ENCODE data around the gene OSBPL5.

OSBPL5 gene

DNA sequence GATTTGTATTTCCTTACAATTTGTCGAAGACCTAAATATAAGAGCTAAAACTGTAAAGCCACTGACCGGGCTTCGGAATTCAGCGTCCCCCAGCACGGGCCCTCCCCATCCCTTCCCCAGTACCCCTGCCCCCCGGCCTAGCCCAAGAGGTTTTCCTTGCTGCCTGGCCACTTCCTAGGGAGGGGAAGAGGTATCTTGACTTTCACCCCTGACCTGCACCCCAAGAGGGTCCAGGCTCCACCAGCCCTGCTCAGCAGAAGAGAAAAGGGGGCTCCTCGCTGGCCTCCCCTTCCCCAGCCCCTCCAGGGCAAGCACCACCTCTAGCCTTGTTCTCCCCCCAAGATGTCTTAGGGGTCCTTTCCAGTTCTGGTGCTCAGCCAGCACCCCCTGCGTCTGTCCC is 81.8 kb downstream of the OSBPL5 start:
- TF ChIP-seq TAF1 (IDR thresholded peaks at IDR 0.05; ENCODE audit: borderline replicate concordance, insufficient read depth, low read length) (no peak), REST (IDR thresholded peaks at IDR 0.05; ENCODE audit: insufficient read depth in 1 of 2, low read depth in 2 of 2, low read length in 2 of 2) (no peak), POLR2AphosphoS5 (IDR thresholded peaks at IDR 0.05; ENCODE audit: low read depth, low read length) (no peak), SIN3A (IDR thresholded peaks at IDR 0.05; ENCODE audit: borderline replicate concordance, insufficient read depth, low read length) (no peak), FOXP2 (optimal IDR thresholded peaks at IDR 0.05; ENCODE audit: borderline replicate concordance, extremely low read depth, extremely low read length, insufficient read depth) (no peak)

GRCh38 chr11:3081386-3081751 is 83.7 kb downstream of the OSBPL5 start:
- no peak for TF ChIP-seq SIN3A (IDR thresholded peaks at IDR 0.05; ENCODE audit: borderline replicate concordance, insufficient read depth, low read length)
- TF ChIP-seq REST (IDR thresholded peaks at IDR 0.05; ENCODE audit: insufficient read depth in 1 of 2, low read depth in 2 of 2, low read length in 2 of 2), result no peak

DNA sequence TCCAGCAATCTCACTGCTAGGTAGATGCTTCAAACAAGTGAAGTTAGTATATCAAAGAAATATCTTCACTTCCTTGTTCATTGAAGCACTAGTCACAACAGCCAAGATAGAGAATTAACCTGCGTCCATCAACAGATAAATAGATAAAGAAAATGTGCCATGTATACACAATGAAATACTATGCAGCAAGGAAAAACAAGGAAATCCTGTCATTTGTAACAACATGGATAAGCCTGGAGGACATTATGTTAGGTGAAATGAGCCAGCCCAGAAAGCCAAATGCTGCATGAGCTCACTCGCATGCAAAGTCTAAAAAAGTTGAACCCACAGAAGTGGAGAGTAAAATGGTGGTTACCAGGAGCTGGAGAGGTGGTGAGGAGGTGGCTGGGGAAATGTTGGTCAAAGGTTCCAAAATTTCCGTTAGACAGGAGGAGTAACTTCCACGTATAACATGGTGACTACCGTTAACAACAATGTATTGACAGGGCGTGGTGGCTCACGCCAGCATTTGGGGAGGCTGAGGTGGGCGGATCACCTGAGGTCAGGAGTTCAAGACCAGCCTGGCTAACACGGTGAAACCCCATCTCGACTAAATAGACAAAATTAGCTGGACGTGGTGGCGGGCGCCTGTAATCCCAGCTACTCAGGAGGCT is 84.3 kb downstream of the OSBPL5 start:
- no peak for TF ChIP-seq POLR2AphosphoS5 (IDR thresholded peaks at IDR 0.05; ENCODE audit: low read depth, low read length)
- no peak for TF ChIP-seq FOXP2 (optimal IDR thresholded peaks at IDR 0.05; ENCODE audit: borderline replicate concordance, extremely low read depth, extremely low read length, insufficient read depth)
- no peak for TF ChIP-seq SIN3A (IDR thresholded peaks at IDR 0.05; ENCODE audit: borderline replicate concordance, insufficient read depth, low read length)
- TF ChIP-seq REST (IDR thresholded peaks at IDR 0.05; ENCODE audit: insufficient read depth in 1 of 2, low read depth in 2 of 2, low read length in 2 of 2), result no peak
- TF ChIP-seq TAF1 (IDR thresholded peaks at IDR 0.05; ENCODE audit: borderline replicate concordance, insufficient read depth, low read length), result no peak

DNA sequence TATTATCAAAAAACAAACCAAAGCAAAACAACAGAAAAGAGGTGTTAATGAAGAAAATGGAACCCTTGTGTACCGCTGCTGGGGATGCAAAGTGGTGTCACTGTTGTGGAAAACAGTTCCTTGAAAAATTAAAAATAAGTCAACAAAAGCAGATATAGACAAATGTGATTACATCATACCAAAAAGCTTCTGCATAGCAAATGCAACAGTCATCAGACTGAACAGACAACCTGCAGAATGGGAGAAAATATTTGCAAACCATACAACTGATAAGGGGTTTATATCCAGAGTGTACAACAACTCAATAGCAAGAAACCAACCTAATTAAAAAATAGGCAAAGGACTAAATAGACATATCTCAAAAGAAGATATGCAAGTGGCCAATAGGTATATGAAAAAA is 85.0 kb downstream of the OSBPL5 start:
- TF ChIP-seq REST (IDR thresholded peaks at IDR 0.05; ENCODE audit: insufficient read depth in 1 of 2, low read depth in 2 of 2, low read length in 2 of 2), result no peak
- TF ChIP-seq POLR2AphosphoS5 (IDR thresholded peaks at IDR 0.05; ENCODE audit: low read depth, low read length), result no peak
- no peak for TF ChIP-seq FOXP2 (optimal IDR thresholded peaks at IDR 0.05; ENCODE audit: borderline replicate concordance, extremely low read depth, extremely low read length, insufficient read depth)
- TF ChIP-seq TAF1 (IDR thresholded peaks at IDR 0.05; ENCODE audit: borderline replicate concordance, insufficient read depth, low read length), result no peak
- TF ChIP-seq SIN3A (IDR thresholded peaks at IDR 0.05; ENCODE audit: borderline replicate concordance, insufficient read depth, low read length), result no peak

Data from PFSK-1 (cell line).